Right lobe of liver (tissue), 4 donors: ENCODE measurements around the gene PDZRN3.

Experiments used
- CTCF ChIP-seq, 4 donors: fragments of 200-600 bp in 3 of 4; fragments of 450-650 bp in 1 of 4; IDR thresholded peaks; one replicate each; pipeline versions ENCODE4 v1.5.1 to v1.8.0; 2016 to 2022; ENCODE audit warnings: antibody characterized with exemption in 4 of 4, mild to moderate bottlenecking in 2 of 4
- POLR2A ChIP-seq: fragments of 450-650 bp; IDR thresholded peaks from one replicate; pipeline ENCODE4 v1.6.1; 2017; ENCODE audit warnings: antibody characterized with exemption, mild to moderate bottlenecking
- donor health status: DM: no; HTN: no; CAD: no.
- donor health status: DM: no; HTN: no; CAD: no.
- donor health status: DM: no; HTN: yes; CAD: no.

GRCh38 chr3:73433079-73433478, 191.7 kb downstream of the PDZRN3 start:
- TF ChIP-seq CTCF (IDR thresholded peaks at IDR 0.05) = no peak
- TF ChIP-seq POLR2A = no peak
